ENCODE measurements around the gene CRYBB1.

DNA sequence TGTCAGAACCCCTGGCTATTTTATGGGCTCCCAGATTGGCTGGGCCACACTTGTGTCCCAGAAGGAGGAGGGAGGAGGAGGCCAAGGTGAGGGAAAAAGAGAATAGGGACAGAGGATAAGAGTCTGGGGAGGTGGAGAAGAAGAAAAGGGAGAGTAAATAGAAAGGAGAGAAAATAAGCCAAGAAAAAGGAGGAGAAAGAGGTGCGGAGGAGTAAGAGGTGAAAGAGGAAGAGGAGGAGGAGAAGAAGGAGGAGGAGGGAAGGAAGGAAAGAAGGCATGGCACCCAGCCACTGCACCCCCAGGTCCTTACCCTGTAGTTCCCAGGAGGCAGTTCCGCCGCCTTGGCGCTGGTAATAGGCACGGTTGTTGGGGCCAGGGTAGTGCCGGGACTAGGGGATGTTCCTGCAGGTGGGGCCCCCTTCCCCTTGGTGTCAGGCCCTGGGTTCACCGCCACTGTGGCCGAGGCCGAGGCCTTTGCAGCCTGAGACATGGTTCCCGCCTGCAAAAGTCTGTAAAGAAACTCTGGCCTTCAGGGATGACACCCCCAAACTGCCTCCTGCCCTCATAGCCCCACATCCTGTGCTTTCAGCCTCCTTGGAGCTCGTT, 1.9 kb downstream of the CRYBB1 start:
- TF ChIP-seq POLR2AphosphoS5 (IDR thresholded peaks at IDR 0.05) (no peak), POLR2A (IDR thresholded peaks at IDR 0.05) (no peak)
- TF ChIP-seq, protein P1, sequence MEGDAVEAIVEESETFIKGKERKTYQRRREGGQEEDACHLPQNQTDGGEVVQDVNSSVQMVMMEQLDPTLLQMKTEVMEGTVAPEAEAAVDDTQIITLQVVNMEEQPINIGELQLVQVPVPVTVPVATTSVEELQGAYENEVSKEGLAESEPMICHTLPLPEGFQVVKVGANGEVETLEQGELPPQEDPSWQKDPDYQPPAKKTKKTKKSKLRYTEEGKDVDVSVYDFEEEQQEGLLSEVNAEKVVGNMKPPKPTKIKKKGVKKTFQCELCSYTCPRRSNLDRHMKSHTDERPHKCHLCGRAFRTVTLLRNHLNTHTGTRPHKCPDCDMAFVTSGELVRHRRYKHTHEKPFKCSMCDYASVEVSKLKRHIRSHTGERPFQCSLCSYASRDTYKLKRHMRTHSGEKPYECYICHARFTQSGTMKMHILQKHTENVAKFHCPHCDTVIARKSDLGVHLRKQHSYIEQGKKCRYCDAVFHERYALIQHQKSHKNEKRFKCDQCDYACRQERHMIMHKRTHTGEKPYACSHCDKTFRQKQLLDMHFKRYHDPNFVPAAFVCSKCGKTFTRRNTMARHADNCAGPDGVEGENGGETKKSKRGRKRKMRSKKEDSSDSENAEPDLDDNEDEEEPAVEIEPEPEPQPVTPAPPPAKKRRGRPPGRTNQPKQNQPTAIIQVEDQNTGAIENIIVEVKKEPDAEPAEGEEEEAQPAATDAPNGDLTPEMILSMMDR (IDR thresholded peaks at IDR 0.05 in 8 of 11, conservative IDR thresholded peaks at IDR 0.05 in 3 of 11): no peak
